ENCODE data around the gene BEAN1. TPM values are rescaled to one million over a fixed set of nuclear protein-coding genes. Genes with fewer than 3 reads are reported as not detected.
"Not testable (repeated sequence)": the region's sequence is repeated elsewhere in the genome, so short reads cannot be mapped to it uniquely, and the experiment has no call there.

The BEAN1 gene
- total RNA-seq, 1 donor from 2014 or later: 0.39 TPM

- DNase-seq (ENCODE audit: low read depth in 2 of 2): no peak
Observed at GRCh38 chr16:66507731-66508239, 80.7 kb downstream of the BEAN1 start.

DNA sequence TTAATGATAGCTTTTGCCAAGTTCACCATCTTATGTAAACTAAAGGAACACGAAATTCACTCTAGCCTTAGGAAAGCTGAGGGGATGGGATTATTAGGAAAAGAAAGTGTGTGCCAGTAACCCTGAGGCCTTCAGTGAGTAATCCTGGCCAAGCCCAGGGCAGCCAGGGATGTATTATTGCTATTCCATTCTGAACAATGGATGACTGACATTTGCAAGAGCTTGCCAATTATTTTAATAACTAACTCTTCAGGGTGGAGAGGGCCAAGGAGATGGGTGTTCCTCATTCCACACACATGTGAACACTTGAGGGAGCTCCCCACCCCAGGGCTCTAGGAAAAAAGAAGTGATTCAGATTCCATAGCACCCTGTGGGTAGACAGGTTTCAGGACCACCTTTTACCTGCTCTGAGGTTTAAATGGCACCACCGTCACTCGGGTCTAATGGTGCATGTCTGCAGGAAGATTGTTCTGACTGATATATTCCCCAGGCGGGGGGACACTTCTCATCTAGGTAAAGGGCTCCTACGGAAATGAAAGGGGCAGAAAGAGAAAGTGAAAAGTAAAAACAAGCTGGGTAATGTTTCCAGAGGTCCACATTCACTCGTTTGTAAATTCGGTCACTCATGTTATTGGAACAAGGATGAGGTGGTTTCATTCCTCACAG lies 81.3 kb downstream of the BEAN1 start:
- DNase-seq (ENCODE audit: low read depth in 2 of 2): peak in 1 of 2 donors; percentile 69

DNA sequence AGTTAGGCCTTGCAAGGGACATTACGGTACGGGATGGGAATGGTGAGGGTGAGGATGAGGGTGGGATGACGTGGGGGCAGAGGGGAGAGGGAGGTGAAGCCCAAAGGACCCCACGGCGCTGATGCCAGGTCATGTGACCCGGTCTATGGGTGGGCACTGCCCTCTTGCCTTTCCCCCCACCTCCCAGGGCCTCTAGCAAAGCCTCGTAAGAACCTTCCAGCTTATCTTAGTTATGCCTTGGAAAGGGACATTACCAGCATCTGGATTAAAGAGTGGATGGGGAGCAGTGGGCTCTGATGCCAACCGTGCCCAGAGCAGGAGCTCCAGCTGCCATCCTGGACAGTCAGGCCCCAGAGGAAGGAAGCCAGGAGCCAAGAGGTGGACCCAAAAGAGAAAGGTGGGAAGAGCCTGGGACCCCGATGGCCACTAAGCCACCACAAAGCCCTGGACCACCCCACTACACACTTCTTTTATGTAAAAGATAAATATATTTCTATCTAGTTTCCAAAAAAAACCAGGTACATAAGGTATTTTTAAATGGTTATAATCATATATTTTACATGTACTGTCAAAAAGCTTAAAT lies 81.9 kb downstream of the BEAN1 start:
- DNase-seq (ENCODE audit: low read depth in 2 of 2): no peak

- DNase-seq (ENCODE audit: low read depth in 2 of 2): no peak
Observed at GRCh38 chr16:66509576-66509975, 82.5 kb downstream of the BEAN1 start.

GRCh38 chr16:66510298-66510697 lies 83.2 kb downstream of the BEAN1 start:
- DNase-seq (ENCODE audit: low read depth in 2 of 2): no peak

GRCh38 chr16:66510711-66511601 lies 83.9 kb downstream of the BEAN1 start:
- no peak for DNase-seq (ENCODE audit: low read depth in 2 of 2)

- DNase-seq (ENCODE audit: low read depth in 2 of 2): peak; percentile 62 to 66
Observed at GRCh38 chr16:66511602-66512271, 84.6 kb downstream of the BEAN1 start.

DNA sequence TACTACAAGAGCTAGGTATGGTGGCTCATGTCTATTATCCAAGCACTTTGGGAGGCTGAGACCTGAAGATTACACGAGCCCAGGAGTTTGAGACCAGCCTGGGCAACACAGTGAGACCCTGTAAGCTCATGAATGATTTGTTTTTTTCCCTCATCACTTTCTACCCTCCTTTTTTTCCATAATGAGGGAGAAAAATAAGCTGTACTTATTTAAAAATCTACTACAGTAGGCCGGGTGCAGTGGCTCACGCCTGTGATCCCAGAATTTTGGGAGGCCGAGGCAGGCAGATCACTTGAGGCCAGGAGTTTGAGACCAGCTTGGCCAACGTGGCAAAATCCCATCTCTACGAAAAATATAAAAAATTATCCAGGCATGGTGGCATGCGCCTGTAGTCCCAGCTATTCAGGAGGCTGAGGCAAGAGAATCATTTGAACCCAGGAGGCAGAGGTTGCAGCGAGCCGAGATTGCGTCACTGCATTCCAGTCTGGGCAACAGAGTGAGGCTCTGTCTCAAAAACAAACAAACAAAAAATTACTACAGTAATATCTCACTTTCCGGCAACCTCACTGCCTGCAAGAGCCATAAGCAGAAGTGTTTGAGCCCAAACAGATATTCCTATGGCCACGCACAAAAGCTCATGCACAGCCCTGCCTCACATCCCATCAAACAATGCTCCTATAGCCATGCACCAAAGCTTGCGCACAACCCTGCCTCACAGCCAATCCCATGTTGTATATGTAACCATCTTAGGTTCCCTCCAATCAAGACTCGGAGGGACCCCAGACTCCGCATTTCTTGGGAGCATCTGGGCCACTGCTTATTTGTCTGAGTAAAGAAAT lies 85.4 kb downstream of the BEAN1 start:
- peak; percentile 38 to 58 for DNase-seq (ENCODE audit: low read depth in 2 of 2)

DNA sequence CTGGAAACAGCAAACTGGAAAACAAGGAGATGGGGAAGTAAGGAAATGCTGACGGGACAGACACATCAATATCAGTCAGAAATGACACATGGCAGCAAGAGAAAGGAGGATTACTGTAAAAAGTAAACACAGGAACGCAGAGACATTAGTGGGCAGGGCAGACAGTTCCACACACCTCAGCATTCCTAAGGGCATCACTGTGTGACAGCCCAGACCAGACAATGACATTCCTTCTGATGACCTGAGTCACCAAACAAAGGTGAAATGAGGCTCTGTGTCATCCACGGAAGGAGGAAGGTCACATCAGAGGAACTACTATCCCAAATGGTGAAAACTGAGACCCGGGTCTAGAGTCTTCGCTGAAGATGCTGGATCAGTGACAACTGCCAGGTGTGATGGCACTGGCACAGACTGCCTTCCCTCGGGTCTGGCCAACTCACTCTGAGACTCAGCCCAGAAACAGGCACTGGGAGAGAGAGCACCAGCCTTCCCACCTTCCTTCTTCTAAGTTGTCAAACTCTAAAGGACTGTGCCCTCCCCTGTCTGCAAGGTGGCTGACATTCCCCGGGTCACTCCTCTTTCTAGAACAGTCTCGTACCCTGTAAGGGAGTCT lies 86.1 kb downstream of the BEAN1 start:
- peak in 1 of 2 donors; percentile 25 for DNase-seq (ENCODE audit: low read depth in 2 of 2)

GRCh38 chr16:66514391-66514790 lies 87.3 kb downstream of the BEAN1 start:
- not testable (repeated sequence) for DNase-seq (ENCODE audit: low read depth in 2 of 2)

DNA sequence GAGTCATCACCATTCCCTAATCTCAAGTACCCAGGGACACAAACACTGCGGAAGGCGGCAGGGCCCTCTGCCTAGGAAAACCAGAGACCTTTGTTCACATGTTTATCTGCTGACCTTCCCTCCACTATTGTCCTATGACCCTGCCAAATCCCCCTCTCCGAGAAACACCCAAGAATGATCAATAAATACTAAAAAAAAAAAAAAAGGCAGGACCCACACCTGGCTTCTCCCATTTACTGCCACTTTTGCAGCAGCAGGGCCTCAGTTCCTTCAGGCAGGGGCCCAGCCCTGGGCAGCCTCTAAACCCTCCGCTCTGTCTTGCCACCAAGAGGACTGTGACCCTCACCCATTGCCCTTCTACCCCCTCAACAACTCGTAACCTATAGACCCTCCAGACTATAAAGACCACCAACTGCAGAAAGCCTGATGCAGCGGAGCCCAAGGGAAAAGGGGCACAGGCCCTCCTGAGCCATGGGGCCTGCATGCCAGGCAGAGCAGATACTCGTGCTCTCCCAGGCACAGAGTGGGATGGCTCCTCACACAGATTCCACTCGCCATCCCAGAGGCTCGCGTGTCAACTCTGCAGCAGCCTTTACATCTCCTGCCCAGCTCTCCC lies 88.0 kb downstream of the BEAN1 start:
- DNase-seq (ENCODE audit: low read depth in 2 of 2): not testable (repeated sequence)

DNA sequence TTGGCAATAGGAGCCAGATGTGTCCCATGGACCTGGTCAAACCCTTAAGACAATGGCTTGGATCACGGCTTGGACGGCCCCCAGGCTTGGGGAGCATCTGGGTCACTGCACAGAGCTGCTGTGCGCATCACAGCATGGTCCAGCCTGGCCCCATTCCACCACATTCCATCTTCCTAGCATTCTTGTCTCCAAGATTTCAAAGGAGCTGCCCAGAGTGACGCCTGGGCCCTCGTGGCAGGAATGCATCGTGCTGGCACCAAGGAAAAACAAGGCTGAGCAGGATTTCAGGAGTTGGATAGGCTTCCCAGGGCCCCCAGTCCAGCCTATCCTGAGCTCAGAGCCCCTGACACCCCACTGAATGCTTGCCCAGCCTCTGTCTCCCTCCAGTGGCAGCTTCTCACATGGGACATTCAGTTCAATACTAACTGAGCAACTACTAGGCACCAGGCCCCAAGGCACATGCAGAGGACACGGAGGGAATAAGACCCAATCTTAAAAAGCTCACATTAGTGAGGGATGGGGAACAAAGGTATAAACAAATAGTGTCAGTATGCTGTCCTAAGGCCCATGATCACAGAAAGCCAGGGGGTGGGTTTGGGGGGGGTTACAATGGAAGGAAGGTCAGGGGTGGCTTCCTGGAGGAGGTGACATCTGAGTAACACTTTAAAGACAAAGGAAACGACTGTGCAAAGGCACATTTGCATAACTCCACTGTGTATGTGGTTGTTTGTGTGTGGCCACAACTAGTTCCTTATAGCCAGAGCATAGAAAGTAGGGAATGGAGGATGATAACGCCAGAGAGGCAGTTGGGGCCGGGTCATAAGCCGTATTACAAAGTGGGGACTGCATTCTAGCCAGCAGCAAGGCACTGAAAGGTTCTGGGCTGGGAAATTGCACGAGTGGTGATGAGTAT lies 88.8 kb downstream of the BEAN1 start:
- peak; percentile 57 to 75 for DNase-seq (ENCODE audit: low read depth in 2 of 2)

- no peak for DNase-seq (ENCODE audit: low read depth in 2 of 2)
Observed at GRCh38 chr16:66516509-66516807, 89.4 kb downstream of the BEAN1 start.

DNA sequence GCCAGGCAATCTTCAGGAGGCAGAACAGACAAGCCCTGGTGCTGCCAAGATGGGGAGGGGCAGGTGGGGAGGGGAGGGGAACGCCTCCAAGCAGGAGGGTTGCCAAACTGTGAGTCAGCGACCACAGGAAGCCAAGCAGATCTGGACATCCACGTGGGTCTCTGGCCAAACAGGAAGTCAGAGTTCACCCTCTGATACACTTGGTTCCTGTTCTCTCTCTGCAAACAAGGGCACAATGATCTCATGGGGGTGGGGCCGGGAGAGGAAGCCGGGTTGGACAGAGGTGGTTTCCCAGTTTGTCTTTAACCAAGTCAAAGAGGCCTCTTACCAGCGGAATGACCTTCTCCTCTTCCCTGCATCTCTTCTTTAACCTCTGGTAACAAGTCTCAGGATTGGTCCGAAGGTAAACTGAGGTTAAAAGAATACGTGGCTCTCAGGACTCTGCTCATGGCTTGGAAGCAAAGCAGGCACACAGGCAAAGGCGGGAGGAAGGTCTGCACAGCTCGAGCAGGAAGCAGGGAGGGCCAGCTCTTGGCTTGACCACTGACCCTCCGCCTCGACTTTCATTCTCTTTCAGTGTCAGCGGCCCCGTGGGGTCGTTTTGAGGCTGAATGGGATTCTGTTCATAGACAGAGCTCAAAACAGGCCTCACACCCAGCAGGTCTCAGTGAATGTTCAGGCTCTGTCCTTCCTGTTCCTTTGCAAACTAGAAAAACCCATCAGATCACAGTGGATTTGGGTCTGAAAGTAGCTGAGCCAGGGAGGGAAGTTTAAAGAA lies 89.9 kb downstream of the BEAN1 start:
- peak; percentile 100 for DNase-seq (ENCODE audit: low read depth in 2 of 2)

- no peak for DNase-seq (ENCODE audit: low read depth in 2 of 2)
Observed at GRCh38 chr16:66517586-66518263, 90.6 kb downstream of the BEAN1 start.

DNA sequence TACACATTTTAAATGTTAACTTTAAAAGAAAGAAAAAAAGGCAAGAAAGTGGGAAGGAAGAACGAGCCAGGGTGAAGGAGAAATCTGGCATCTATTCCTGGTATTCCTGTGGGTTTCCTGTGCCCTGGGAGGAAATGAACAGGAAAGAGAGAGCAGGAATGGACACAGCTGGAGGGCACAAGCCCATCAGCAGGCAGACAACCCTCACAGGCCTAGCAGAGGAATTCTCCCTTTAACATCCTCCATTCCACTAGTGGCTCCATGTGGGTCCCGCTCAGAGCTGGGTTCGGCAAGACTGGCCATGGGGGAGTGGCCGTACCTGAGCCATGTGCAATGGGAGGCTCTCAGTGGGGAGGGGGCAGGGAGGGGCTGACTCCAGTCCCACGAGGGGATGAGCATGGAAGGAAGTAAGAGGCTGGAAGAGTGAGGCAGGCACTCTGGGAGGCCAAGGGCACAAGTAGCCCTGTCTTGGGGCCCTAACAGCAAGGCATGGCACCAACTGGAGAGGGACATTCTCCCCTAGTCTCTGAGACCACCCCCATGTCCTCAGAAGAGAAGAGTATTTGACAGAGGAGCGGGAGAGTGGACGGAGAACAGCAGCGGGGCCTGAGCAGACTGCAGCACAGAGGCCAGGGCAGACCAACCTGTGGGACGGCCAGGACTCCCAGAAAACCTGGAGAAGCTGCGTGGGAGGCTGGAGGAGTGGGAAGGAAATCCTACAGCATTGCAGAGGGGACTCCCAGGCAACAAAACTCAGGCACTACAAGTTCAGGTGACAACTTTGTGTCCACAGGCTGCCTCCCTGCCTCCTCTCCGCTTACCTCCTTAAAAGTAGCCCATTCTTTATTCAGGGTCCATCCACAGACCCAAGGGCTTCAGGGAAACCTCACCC lies 92.6 kb downstream of the BEAN1 start:
- peak in 1 of 2 donors; percentile 38 for DNase-seq (ENCODE audit: low read depth in 2 of 2)
